HepG2 (cell line): ENCODE data around the gene MPP3.

Source experiments
- BHLHE40 ChIP-seq: IDR thresholded peaks from 2 replicates; pipeline ENCODE4 v1.6.1; 2011; ENCODE audit warnings: low read length, improper control_type of control experiment
- EP300 ChIP-seq, 3 experiments: sonication (generic) in 1 of 3; formaldehyde crosslinking in 1 of 3; IDR thresholded peaks; 2 replicates each; pipeline versions ENCODE4 v1.5.1 to v1.6.1; 2011 to 2020; ENCODE audit warnings: low read depth in 2 of 3, low read length in 2 of 3, borderline replicate concordance in 1 of 3, improper control_type of control experiment in 1 of 3, mild to moderate bottlenecking in 1 of 3, missing genetic modification reagents in 1 of 3, moderate library complexity in 1 of 3
- EZH2 ChIP-seq: conservative IDR thresholded peaks from 2 replicates; pipeline ENCODE4 v1.6.1; 2012; ENCODE audit warnings: mild to moderate bottlenecking, low read depth, low read length, moderate library complexity
- FOXO1 ChIP-seq: sonication (generic); formaldehyde crosslinking; IDR thresholded peaks from 2 replicates; pipeline ENCODE4 v1.4.0; 2020; ENCODE audit warnings: missing genetic modification reagents
- GABPA ChIP-seq, 2 experiments: IDR thresholded peaks; 2 replicates each; pipeline ENCODE4 v1.6.1; 2011 to 2016; ENCODE audit warnings: low read depth in 2 of 2, low read length in 1 of 2, missing biosample characterization in 1 of 2, missing genetic modification characterization in 1 of 2
- NFRKB ChIP-seq: fragments of 450-650 bp; IDR thresholded peaks from 2 replicates; pipeline ENCODE4 v1.6.1; 2017
- RAD21 ChIP-seq: fragments of 450-650 bp; formaldehyde crosslinking; IDR thresholded peaks from 2 replicates; pipeline ENCODE4 v1.5.0; 2020; ENCODE audit warnings: mild to moderate bottlenecking
- TCF12 ChIP-seq, 2 experiments: fragments of 450-650 bp in 1 of 2; sonication (generic) in 1 of 2; formaldehyde crosslinking in 1 of 2; IDR thresholded peaks; 2 replicates each; pipeline versions ENCODE4 v1.6.1 to v1.8.0; 2017 to 2022; ENCODE audit warnings: antibody characterized with exemption in 1 of 2, mild to moderate bottlenecking in 1 of 2, missing genetic modification reagents in 1 of 2, moderate library complexity in 1 of 2
- ZNF124 ChIP-seq: sonication (generic); formaldehyde crosslinking; IDR thresholded peaks from 2 replicates; pipeline ENCODE4 v1.4.0; 2020; ENCODE audit warnings: missing genetic modification reagents
- ZNF235 ChIP-seq: sonication (generic); formaldehyde crosslinking; IDR thresholded peaks from 2 replicates; pipeline ENCODE4 v1.8.1; 2023; ENCODE audit warnings: mild to moderate bottlenecking, missing genetic modification reagents, borderline replicate concordance
- ZNF549 ChIP-seq: sonication (generic); formaldehyde crosslinking; IDR thresholded peaks from 2 replicates; pipeline ENCODE4 v1.5.0; 2020; ENCODE audit warnings: missing genetic modification reagents
- TF ChIP-seq, protein P1 (sequence below): sonication (generic); formaldehyde crosslinking; IDR thresholded peaks from 2 replicates; pipeline ENCODE4 v1.5.0; 2020; ENCODE audit warnings: mild to moderate bottlenecking, missing genetic modification reagents, moderate library complexity
- TF ChIP-seq, protein P2 (sequence below): sonication (generic); formaldehyde crosslinking; IDR thresholded peaks from 2 replicates; pipeline ENCODE4 v1.4.0; 2020; ENCODE audit warnings: missing genetic modification reagents, borderline replicate concordance
- TF ChIP-seq, protein P3 (sequence below): IDR thresholded peaks from 2 replicates; pipeline ENCODE4 v1.6.1; 2012; ENCODE audit warnings: low read length, improper control_type of control experiment

DNA sequence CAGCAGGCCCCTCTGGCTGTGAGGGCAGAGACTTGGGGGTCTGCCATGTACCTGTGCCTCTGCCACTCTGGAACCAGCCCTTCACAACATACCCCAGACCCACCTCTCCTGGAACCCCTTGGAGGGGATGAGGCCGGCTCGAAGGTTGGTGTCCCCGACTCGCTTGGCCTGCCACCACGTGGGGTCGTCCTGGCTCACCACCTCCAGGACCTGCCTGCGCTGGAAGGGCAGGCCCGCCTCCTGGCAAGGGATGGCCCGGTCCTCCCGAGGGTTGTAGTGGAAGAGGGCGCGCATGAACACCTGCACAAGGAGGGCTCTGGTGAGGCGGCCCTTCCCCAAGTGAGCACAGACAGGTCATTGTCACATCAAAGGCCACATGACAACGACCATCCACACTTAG lies 12.2 kb downstream of the MPP3 start:
- TF ChIP-seq ZNF124 (CRISPR knock-in tag) (no peak), BHLHE40 (no peak), EP300 (IDR thresholded peaks at IDR 0.05; ENCODE audit: low read depth in 2 of 2, low read length in 2 of 2) (no peak), EP300 (CRISPR knock-in tag; IDR thresholded peaks at IDR 0.05; ENCODE audit: borderline replicate concordance) (no peak), RAD21 (CRISPR knock-in tag) (no peak), EZH2 (no peak), TCF12 (IDR thresholded peaks at IDR 0.05) (no peak), TCF12 (CRISPR knock-in tag; IDR thresholded peaks at IDR 0.05) (no peak), ZNF235 (CRISPR knock-in tag) (no peak), GABPA (IDR thresholded peaks at IDR 0.05; ENCODE audit: low read depth, low read length) (no peak), GABPA (CRISPR knock-in tag; IDR thresholded peaks at IDR 0.05; ENCODE audit: low read depth) (no peak), ZNF549 (CRISPR knock-in tag) (no peak), NFRKB (no peak), FOXO1 (CRISPR knock-in tag) (no peak)
- TF ChIP-seq, protein P1, sequence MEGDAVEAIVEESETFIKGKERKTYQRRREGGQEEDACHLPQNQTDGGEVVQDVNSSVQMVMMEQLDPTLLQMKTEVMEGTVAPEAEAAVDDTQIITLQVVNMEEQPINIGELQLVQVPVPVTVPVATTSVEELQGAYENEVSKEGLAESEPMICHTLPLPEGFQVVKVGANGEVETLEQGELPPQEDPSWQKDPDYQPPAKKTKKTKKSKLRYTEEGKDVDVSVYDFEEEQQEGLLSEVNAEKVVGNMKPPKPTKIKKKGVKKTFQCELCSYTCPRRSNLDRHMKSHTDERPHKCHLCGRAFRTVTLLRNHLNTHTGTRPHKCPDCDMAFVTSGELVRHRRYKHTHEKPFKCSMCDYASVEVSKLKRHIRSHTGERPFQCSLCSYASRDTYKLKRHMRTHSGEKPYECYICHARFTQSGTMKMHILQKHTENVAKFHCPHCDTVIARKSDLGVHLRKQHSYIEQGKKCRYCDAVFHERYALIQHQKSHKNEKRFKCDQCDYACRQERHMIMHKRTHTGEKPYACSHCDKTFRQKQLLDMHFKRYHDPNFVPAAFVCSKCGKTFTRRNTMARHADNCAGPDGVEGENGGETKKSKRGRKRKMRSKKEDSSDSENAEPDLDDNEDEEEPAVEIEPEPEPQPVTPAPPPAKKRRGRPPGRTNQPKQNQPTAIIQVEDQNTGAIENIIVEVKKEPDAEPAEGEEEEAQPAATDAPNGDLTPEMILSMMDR (CRISPR knock-in tag), result no peak
- TF ChIP-seq, protein P2, sequence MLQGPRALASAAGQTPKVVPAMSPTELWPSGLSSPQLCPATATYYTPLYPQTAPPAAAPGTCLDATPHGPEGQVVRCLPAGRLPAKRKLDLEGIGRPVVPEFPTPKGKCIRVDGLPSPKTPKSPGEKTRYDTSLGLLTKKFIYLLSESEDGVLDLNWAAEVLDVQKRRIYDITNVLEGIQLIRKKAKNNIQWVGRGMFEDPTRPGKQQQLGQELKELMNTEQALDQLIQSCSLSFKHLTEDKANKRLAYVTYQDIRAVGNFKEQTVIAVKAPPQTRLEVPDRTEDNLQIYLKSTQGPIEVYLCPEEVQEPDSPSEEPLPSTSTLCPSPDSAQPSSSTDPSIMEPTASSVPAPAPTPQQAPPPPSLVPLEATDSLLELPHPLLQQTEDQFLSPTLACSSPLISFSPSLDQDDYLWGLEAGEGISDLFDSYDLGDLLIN (CRISPR knock-in tag), result no peak
- TF ChIP-seq, protein P3, sequence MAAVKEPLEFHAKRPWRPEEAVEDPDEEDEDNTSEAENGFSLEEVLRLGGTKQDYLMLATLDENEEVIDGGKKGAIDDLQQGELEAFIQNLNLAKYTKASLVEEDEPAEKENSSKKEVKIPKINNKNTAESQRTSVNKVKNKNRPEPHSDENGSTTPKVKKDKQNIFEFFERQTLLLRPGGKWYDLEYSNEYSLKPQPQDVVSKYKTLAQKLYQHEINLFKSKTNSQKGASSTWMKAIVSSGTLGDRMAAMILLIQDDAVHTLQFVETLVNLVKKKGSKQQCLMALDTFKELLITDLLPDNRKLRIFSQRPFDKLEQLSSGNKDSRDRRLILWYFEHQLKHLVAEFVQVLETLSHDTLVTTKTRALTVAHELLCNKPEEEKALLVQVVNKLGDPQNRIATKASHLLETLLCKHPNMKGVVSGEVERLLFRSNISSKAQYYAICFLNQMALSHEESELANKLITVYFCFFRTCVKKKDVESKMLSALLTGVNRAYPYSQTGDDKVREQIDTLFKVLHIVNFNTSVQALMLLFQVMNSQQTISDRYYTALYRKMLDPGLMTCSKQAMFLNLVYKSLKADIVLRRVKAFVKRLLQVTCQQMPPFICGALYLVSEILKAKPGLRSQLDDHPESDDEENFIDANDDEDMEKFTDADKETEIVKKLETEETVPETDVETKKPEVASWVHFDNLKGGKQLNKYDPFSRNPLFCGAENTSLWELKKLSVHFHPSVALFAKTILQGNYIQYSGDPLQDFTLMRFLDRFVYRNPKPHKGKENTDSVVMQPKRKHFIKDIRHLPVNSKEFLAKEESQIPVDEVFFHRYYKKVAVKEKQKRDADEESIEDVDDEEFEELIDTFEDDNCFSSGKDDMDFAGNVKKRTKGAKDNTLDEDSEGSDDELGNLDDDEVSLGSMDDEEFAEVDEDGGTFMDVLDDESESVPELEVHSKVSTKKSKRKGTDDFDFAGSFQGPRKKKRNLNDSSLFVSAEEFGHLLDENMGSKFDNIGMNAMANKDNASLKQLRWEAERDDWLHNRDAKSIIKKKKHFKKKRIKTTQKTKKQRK, result no peak
